ENCODE measurements around the gene TESK2. TPM values are rescaled to one million over a fixed set of nuclear protein-coding genes. Genes with fewer than 3 reads are reported as not detected.

TESK2 gene
- total and polyA plus RNA-seq, 2 donors from 2014 or later = 1.6 to 2.7 TPM

- Histone ChIP-seq H3K9me3 (ENCODE audit: control insufficient read depth in 2 of 3, insufficient read depth in 1 of 3, low read length in 3 of 3) (no peaks in the 10 kb centered on the region), H3K4me3 (ENCODE audit: low read length in 3 of 3) (no peak overlapping the region), H3K36me3 (ENCODE audit: control insufficient read depth in 2 of 3, insufficient read depth in 3 of 3, low read length in 3 of 3) (no peaks in the 10 kb centered on the region), H3K4me1 (ENCODE audit: control insufficient read depth in 2 of 3, insufficient read depth in 2 of 3, low read depth in 1 of 3, low read length in 3 of 3) (no peaks in the 10 kb centered on the region), H3K9ac (ENCODE audit: low read length in 3 of 3) (no peak overlapping the region), H3K27ac (ENCODE audit: low read depth in 2 of 2, low read length in 2 of 2) (no peak overlapping the region), H3K27me3 (ENCODE audit: control insufficient read depth, insufficient read depth, low read length) (no peaks in the 10 kb centered on the region)
- intact Hi-C loops (cut with DNase I) = no loop called here
- DNase-seq (no peak), FAIRE-seq (no peak)
- no peak for TF ChIP-seq CTCF (IDR thresholded peaks at IDR 0.05; ENCODE audit: borderline replicate concordance, extremely low read depth, insufficient read depth)
Observed at GRCh38 chr1:45401524-45401923, 89.4 kb downstream of the TESK2 start.

GRCh38 chr1:45400049-45400448, 90.9 kb downstream of the TESK2 start:
- no peak for DNase-seq

GRCh38 chr1:45397285-45397684, 93.7 kb downstream of the TESK2 start:
- Histone ChIP-seq H3K9me3 (ENCODE audit: control insufficient read depth in 2 of 3, insufficient read depth in 1 of 3, low read length in 3 of 3) (no peaks in the 10 kb centered on the region), H3K4me1 (ENCODE audit: control insufficient read depth in 2 of 3, insufficient read depth in 2 of 3, low read depth in 1 of 3, low read length in 3 of 3) (no peaks in the 10 kb centered on the region), H3K4me3 (ENCODE audit: low read length in 3 of 3) (no peak overlapping the region), H3K36me3 (ENCODE audit: control insufficient read depth in 2 of 3, insufficient read depth in 3 of 3, low read length in 3 of 3) (no peaks in the 10 kb centered on the region), H3K9ac (ENCODE audit: low read length in 3 of 3) (no peak overlapping the region), H3K27ac (ENCODE audit: low read depth in 2 of 2, low read length in 2 of 2) (no peak overlapping the region), H3K27me3 (ENCODE audit: control insufficient read depth, insufficient read depth, low read length) (no peaks in the 10 kb centered on the region)
- TF ChIP-seq CTCF (IDR thresholded peaks at IDR 0.05; ENCODE audit: borderline replicate concordance, extremely low read depth, insufficient read depth) = no peak
- FAIRE-seq (no peak), DNase-seq (no peak)
- intact Hi-C loops (cut with DNase I) = no loop called here

More at GRCh38 chr1:45400049-45400448, 90.9 kb downstream of the TESK2 start:
- intact Hi-C loops (cut with DNase I) = no loop called here
- no peak for TF ChIP-seq CTCF (IDR thresholded peaks at IDR 0.05; ENCODE audit: borderline replicate concordance, extremely low read depth, insufficient read depth)
- Histone ChIP-seq H3K36me3 (ENCODE audit: control insufficient read depth in 2 of 3, insufficient read depth in 3 of 3, low read length in 3 of 3) (no peaks in the 10 kb centered on the region), H3K4me3 (ENCODE audit: low read length in 3 of 3) (no peak overlapping the region), H3K9me3 (ENCODE audit: control insufficient read depth in 2 of 3, insufficient read depth in 1 of 3, low read length in 3 of 3) (no peaks in the 10 kb centered on the region), H3K27ac (ENCODE audit: low read depth in 2 of 2, low read length in 2 of 2) (no peak overlapping the region), H3K27me3 (ENCODE audit: control insufficient read depth, insufficient read depth, low read length) (no peaks in the 10 kb centered on the region), H3K9ac (ENCODE audit: low read length in 3 of 3) (no peak overlapping the region), H3K4me1 (ENCODE audit: control insufficient read depth in 2 of 3, insufficient read depth in 2 of 3, low read depth in 1 of 3, low read length in 3 of 3) (no peaks in the 10 kb centered on the region)
- no peak for FAIRE-seq

GRCh38 chr1:45395582-45395981, 95.4 kb downstream of the TESK2 start:
- no peak for FAIRE-seq
- H3K36me3 ChIP-seq (ENCODE audit: control insufficient read depth in 2 of 3, insufficient read depth in 3 of 3, low read length in 3 of 3) = no peaks in the 10 kb centered on the region
- no peak overlapping the region for H3K27ac ChIP-seq (ENCODE audit: low read depth in 2 of 2, low read length in 2 of 2)
- intact Hi-C loops (cut with DNase I) = no loop called here
- no peaks in the 10 kb centered on the region for H3K9me3 ChIP-seq (ENCODE audit: control insufficient read depth in 2 of 3, insufficient read depth in 1 of 3, low read length in 3 of 3)
- no peaks in the 10 kb centered on the region for H3K27me3 ChIP-seq (ENCODE audit: control insufficient read depth, insufficient read depth, low read length)
- no peak overlapping the region for H3K4me3 ChIP-seq (ENCODE audit: low read length in 3 of 3)
- no peaks in the 10 kb centered on the region for H3K4me1 ChIP-seq (ENCODE audit: control insufficient read depth in 2 of 3, insufficient read depth in 2 of 3, low read depth in 1 of 3, low read length in 3 of 3)
- no peak for TF ChIP-seq CTCF (IDR thresholded peaks at IDR 0.05; ENCODE audit: borderline replicate concordance, extremely low read depth, insufficient read depth)
- H3K9ac ChIP-seq (ENCODE audit: low read length in 3 of 3) = no peak overlapping the region
- DNase-seq = no peak
